A673 (cell line): ENCODE data around the gene SPNS3.

Experiments
- CTCF ChIP-seq: fragments of 300-800, 200-600 bp; sonication (generic); conservative IDR thresholded peaks from 2 replicates; pipeline ENCODE4 v1.5.1; 2017; ENCODE audit warnings: low read depth, mild to moderate bottlenecking, antibody characterized with exemption, low read length, moderate library complexity, mixed read lengths
- EZH2 ChIP-seq: fragments of 200-600 bp; sonication (generic); IDR thresholded peaks from 2 replicates; pipeline ENCODE4 v1.6.1; 2017; ENCODE audit warnings: borderline replicate concordance, low read depth, mild to moderate bottlenecking, mixed read lengths, antibody characterized with exemption, low read length; ENCODE audit not compliant: poor library complexity, severe bottlenecking

GRCh38 chr17:4522661-4523060 is 88.9 kb downstream of the SPNS3 start:
- TF ChIP-seq CTCF: no peak
- no peak for TF ChIP-seq EZH2
